Esophagus muscularis mucosa (tissue), 4 donors: ENCODE results near the gene FOLH1. TPM values are rescaled to one million over a fixed set of nuclear protein-coding genes. Genes with fewer than 3 reads are reported as not detected.
"Not testable (repeated sequence)": the region's sequence is repeated elsewhere in the genome, so short reads cannot be mapped to it uniquely, and the experiment has no call there.

Experiments used
- DNase-seq: peaks from one replicate; pipeline ENCODE4 v3.0.0-alpha.2; 2017; ENCODE audit errors: extremely low spot score
- H3K27ac ChIP-seq, 4 donors: fragments of 200-600 bp; sonication (generic); replicated peaks in 1 of 4; 1 replicate in 3 of 4; 2 replicates in 1 of 4; pipeline ENCODE4 v1.5.1; 2016 to 2019; ENCODE audit warnings: mild to moderate bottlenecking in 1 of 4
- H3K27me3 ChIP-seq, 4 donors: fragments of 200-600 bp; sonication (generic); one replicate each; pipeline versions ENCODE4 v1.5.1 to v1.6.0; 2016 to 2019
- H3K36me3 ChIP-seq, 4 donors: fragments of 200-600 bp; sonication (generic); one replicate each; pipeline ENCODE4 v1.5.1; 2016 to 2019
- H3K4me1 ChIP-seq, 4 donors: fragments of 200-600 bp; sonication (generic); one replicate each; pipeline ENCODE4 v1.5.1; 2016 to 2019
- H3K4me3 ChIP-seq, 4 donors: fragments of 200-600 bp; sonication (generic); 1 replicate in 2 of 4; 2 replicates in 2 of 4; pipeline ENCODE4 v1.5.1; 2016 to 2019; ENCODE audit warnings: mild to moderate bottlenecking in 4 of 4, moderate library complexity in 1 of 4
- H3K9me3 ChIP-seq, 4 donors: fragments of 200-600 bp; sonication (generic); 1 replicate in 3 of 4; 2 replicates in 1 of 4; pipeline ENCODE4 v1.5.1; 2016 to 2019
- EP300 ChIP-seq: sonication (generic); formaldehyde crosslinking; IDR thresholded peaks from one replicate; pipeline ENCODE4 v1.6.1; 2017; ENCODE audit warnings: antibody characterized with exemption
- POLR2A ChIP-seq: fragments of 450-650 bp; IDR thresholded peaks from one replicate; pipeline ENCODE4 v1.6.1; 2017; ENCODE audit warnings: antibody characterized with exemption, moderate library complexity, mild to moderate bottlenecking, low read depth
- POLR2AphosphoS5 ChIP-seq, 2 donors: sonication (generic); formaldehyde crosslinking; IDR thresholded peaks; one replicate each; pipeline ENCODE4 v1.6.1; 2017; ENCODE audit warnings: antibody characterized with exemption in 2 of 2
- WGBS: methylation state at CpG from one replicate; pipeline ENCODE4 v1.1.5; 2018; 5-methylcytosine and 5-hydroxymethylcytosine counted together
- intact Hi-C: fragments of 100-400 bp; cut with DNase I; formaldehyde crosslinking; loops from one replicate; pipeline ENCODE4 v1.15.1; 2023
- total RNA-seq, 4 donors: library from RNA; depleted of rRNA; stranded (reverse); fragments of >200 nt; gene quantifications; one replicate each; pipeline versions ENCODE4 v1.1.0 to v1.2.1, GENCODE V29; 2016
- TF ChIP-seq, protein P1 (sequence below), 3 experiments: fragments of 200-600 bp in 2 of 3; fragments of 450-650 bp in 1 of 3; sonication (generic) in 2 of 3; IDR thresholded peaks; one replicate each; pipeline ENCODE4 v1.5.1; 2017 to 2019; ENCODE audit warnings: antibody characterized with exemption in 3 of 3, mild to moderate bottlenecking in 2 of 3, moderate library complexity in 1 of 3

FOLH1 gene
- total RNA-seq, 4 donors from 2014 or later = 0.42 to 2.0 (median 1.2) TPM

DNA sequence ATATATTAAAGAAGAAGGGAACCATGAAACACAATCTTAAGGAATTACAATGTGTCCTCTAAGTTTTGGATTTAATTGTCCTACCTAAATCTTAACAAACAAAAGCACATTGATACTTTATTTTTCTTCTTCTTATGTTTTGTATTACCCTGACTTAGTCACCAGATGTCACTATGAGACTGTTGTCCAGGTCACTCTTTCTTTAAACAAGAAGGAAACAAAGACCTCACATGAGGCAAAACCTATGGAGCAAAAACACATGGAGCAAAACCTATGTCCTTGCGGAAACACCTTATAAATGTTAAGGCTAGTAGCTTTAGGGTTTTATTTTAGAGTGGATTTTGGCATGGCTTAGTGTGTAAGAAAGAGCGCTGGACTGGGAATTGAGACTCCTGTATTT, 20.7 kb upstream of the FOLH1 start:
- H3K4me1 ChIP-seq, H3K9me3 ChIP-seq, H3K27ac ChIP-seq, H3K27me3 ChIP-seq, intact Hi-C loops, H3K4me3 ChIP-seq, DNase-seq, H3K36me3 ChIP-seq: not testable (repeated sequence)
- 75% methylated on average over 2 of the region's 2 CpGs for WGBS
- TF ChIP-seq, protein P1, sequence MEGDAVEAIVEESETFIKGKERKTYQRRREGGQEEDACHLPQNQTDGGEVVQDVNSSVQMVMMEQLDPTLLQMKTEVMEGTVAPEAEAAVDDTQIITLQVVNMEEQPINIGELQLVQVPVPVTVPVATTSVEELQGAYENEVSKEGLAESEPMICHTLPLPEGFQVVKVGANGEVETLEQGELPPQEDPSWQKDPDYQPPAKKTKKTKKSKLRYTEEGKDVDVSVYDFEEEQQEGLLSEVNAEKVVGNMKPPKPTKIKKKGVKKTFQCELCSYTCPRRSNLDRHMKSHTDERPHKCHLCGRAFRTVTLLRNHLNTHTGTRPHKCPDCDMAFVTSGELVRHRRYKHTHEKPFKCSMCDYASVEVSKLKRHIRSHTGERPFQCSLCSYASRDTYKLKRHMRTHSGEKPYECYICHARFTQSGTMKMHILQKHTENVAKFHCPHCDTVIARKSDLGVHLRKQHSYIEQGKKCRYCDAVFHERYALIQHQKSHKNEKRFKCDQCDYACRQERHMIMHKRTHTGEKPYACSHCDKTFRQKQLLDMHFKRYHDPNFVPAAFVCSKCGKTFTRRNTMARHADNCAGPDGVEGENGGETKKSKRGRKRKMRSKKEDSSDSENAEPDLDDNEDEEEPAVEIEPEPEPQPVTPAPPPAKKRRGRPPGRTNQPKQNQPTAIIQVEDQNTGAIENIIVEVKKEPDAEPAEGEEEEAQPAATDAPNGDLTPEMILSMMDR (IDR thresholded peaks at IDR 0.05) = peak in 1 of 3 experiments; percentile 8

- 67% methylated on average over 8 of the region's 8 CpGs for WGBS
- DNase-seq, intact Hi-C loops, H3K27ac ChIP-seq, H3K27me3 ChIP-seq, H3K36me3 ChIP-seq, H3K4me3 ChIP-seq, H3K4me1 ChIP-seq, H3K9me3 ChIP-seq: not testable (repeated sequence)
Measured at GRCh38 chr11:49225255-49225785, 16.9 kb upstream of the FOLH1 start.

- Histone ChIP-seq H3K36me3 (no peaks in the 10 kb centered on the region), H3K4me1 (no peaks in the 10 kb centered on the region), H3K9me3 (no peaks in the 10 kb centered on the region), H3K27me3 (no peaks in the 10 kb centered on the region), H3K4me3 (no peak overlapping the region), H3K27ac (no peak overlapping the region)
- 86% methylated on average over 5 of the region's 5 CpGs for WGBS
- no peak for DNase-seq
- intact Hi-C loops = no loop called here
- TF ChIP-seq EP300 (no peak), POLR2AphosphoS5 (IDR thresholded peaks at IDR 0.05) (no peak), POLR2A (no peak)
- TF ChIP-seq, protein P1 (IDR thresholded peaks at IDR 0.05) = no peak
Measured at GRCh38 chr11:49221112-49221511, 12.7 kb upstream of the FOLH1 start.

DNA sequence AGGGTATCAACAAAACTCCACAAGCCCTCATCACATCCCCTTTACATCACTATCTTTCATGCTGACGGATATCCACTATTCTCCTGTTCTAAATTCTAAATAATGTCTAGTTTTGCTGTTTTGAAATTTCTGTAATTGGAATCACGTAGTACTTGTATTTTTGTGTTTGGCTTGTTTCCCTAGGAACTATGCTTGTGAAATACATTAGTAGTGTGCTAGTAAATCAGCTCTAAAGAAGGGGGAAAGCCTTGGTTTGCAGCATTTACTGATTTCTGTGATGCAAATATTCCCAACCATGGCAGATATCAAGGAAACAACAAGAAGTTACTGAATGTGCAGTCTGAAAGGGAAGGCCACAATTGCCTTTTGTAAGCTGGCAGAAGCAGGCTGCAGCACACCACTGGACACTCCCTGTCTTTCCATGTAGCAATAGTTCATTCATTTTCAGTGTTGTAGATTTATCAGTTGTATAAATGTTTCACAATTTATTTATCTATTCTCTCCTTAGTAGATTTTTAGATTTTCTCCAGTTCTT, 4.7 kb upstream of the FOLH1 start:
- intact Hi-C loops = no loop called here
- Histone ChIP-seq H3K4me1 (peaks cover 0 to 9% (median 6%) of the 10 kb centered on the region in 4 donors), H3K9me3 (no peaks in the 10 kb centered on the region), H3K36me3 (no peaks in the 10 kb centered on the region), H3K27ac (no peak overlapping the region), H3K4me3 (no peak overlapping the region), H3K27me3 (peaks cover 0 to 12% (median 0%) of the 10 kb centered on the region in 4 donors)
- 77% methylated on average over 2 of the region's 2 CpGs for WGBS
- DNase-seq = no peak
- TF ChIP-seq EP300 (no peak), POLR2AphosphoS5 (IDR thresholded peaks at IDR 0.05) (no peak), POLR2A (no peak)
- TF ChIP-seq, protein P1 (IDR thresholded peaks at IDR 0.05) = no peak

- intact Hi-C loops, H3K4me1 ChIP-seq, H3K36me3 ChIP-seq, H3K27ac ChIP-seq, H3K9me3 ChIP-seq, H3K4me3 ChIP-seq, DNase-seq: not testable (repeated sequence)
- WGBS = 87% methylated on average over 6 of the region's 6 CpGs
- H3K27me3 ChIP-seq = peaks cover 0 to 16% (median 0%) of the 10 kb centered on the region in 4 donors
Measured at GRCh38 chr11:49206999-49207398, 1.4 kb downstream of the FOLH1 start.

DNA sequence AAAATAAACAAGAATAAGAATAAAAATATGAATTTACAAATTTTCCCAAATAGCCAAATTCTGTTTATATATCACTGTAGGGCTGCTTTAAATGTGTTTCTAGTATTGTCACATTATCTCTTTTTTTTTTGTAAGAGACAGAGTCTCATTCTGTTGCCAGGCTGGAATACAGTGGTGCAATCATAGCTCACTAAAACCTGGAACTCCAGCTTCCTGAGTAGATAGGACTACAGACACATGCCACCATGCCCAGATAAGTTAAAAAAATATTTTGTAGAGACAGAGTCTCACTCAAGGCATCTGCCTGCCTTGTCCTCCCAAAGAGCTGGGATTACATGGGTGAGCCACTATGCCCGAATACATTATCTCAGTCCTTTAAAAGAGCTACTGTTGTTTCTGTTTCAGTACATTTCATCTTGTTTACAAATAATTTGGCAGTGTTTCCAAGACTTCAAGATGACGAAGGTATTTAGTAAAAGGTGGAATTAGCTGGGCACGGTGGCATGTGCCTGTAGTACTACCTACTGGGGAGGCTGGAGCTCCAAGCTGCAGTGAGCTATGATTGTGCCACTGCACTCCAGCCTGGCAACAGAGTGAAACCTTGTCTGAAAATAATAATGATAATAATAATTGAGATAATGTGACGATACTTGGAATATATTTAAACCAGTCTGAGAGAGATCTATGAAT, 6.0 kb downstream of the FOLH1 start:
- Histone ChIP-seq H3K4me3 (no peak overlapping the region), H3K4me1 (no peaks in the 10 kb centered on the region), H3K27me3 (no peaks in the 10 kb centered on the region), H3K9me3 (no peaks in the 10 kb centered on the region), H3K27ac (no peak overlapping the region), H3K36me3 (no peaks in the 10 kb centered on the region)
- intact Hi-C loops = no loop called here
- TF ChIP-seq, protein P1 (IDR thresholded peaks at IDR 0.05) = no peak
- TF ChIP-seq POLR2A = no peak
- no peak for TF ChIP-seq EP300
- TF ChIP-seq POLR2AphosphoS5 (IDR thresholded peaks at IDR 0.05) = no peak
- 94% methylated on average over 4 of the region's 4 CpGs for WGBS
- DNase-seq = no peak

DNA sequence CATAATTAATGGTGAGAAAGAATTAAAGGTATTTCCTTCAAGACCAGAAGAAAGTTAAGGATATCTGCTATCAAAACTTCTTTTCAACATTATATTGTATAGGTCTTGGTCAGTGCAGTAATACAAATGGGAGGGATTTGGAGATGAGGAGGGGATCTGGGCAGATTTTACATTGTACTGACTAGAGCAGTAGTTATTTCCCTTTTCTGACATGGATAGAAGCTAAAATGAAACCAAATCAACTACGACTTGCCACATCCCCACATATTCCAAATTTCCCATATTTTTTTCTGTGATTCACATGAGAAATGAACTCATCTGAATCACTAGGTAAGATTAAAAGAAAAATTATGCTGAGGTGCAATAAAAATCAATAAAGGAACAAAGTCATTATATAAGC, 11.6 kb downstream of the FOLH1 start:
- H3K9me3 ChIP-seq, DNase-seq, H3K4me3 ChIP-seq, H3K4me1 ChIP-seq, H3K27ac ChIP-seq, intact Hi-C loops, H3K27me3 ChIP-seq, H3K36me3 ChIP-seq: not testable (repeated sequence)
- WGBS = 59% methylated on average over 1 of the region's 1 CpG

DNA sequence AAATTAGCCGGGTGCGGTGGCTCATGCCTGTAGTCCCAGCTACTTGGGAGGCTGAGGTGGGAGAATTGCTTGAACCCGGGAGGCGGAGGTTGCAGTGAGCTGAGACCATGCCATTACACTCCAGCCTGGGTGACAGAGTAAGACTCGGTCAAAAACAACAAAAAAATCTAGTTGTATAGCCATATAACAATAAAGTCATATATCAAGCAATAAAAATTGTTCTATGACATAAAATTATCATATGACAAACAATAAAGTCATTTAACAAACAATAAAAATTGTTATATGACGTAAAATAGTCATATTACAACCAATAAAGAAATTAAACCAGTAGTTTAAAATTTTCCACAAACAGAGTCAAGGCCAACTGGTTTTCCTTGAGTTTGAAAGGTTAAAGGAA, 12.4 kb downstream of the FOLH1 start:
- WGBS = 87% methylated on average over 6 of the region's 6 CpGs
- H3K9me3 ChIP-seq, H3K27me3 ChIP-seq, H3K4me3 ChIP-seq, H3K36me3 ChIP-seq, intact Hi-C loops, H3K27ac ChIP-seq, H3K4me1 ChIP-seq, DNase-seq: not testable (repeated sequence)
